HG02970 (cell line): Measurements from ENCODE around the gene TLL2.

Experiments
- ATAC-seq: cut with Tn5 transposase; IDR thresholded peaks from one replicate; pipeline ENCODE4 v1.9.1; 2021; ENCODE audit warnings: mild to moderate bottlenecking, moderate library complexity, moderate number of reproducible peaks; ENCODE audit not compliant: unreplicated experiment, low FRiP score

Gene TLL2

DNA sequence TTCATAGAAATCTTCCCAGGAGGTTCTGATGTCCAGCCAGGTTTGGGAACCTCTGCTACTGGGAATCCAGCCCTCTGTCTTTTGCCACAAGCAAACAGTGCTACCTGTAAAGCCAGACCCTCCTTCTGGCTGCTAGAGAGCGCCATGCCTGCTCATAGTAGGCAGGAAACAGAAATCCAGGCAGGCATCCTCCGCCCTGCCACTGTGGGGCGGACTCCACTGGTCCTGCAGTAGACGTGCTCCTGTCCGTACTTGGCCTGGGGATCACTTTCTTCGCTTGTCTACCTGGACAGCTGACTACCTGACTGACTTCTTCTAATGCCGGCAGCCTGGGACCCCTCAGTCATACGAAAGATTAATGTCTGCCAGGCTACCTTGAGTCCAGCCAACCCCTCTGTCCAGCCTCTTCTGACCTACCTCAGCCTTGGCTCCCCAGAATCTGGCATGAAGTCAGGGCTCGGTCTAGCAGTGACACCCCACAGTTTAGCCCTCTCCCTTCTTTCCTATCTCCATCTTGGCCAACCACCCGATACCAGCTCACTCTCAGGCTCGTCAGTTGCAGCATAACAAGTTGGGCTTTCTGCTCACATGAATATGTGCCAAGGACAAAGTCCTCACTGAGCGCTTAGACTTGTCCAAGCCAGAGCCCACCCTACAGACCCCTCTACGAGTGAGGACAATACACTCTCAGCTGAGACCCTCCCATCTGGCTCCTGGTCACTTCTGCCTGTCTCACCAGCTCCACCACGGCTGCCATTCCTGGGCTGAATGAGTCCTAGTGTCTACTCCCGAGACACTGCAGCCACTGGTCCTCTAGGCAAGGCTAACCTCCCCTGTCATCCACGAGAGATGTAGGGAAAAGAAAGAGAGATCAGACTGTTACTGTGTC is 111.1 kb downstream of the TLL2 start:
- no peak for ATAC-seq

DNA sequence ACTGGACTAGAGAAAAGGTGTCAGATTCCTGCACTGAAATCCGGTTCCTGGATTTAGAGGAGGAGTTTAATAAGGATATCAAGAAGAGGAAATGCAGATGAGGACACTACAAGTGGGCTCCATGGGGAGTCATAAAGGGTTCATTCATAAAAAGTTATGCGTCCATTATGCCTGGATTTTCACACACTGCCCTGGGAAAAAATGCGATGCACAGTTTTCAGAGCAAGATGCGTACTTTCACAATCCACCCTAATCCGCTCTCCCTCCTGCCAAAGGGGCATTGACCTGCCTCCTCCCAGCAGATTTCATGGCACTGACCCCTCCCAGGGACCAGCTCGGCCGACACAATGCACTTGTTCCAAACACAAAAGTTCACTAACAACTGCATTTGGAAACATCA is 112.7 kb downstream of the TLL2 start:
- ATAC-seq: no peak

DNA sequence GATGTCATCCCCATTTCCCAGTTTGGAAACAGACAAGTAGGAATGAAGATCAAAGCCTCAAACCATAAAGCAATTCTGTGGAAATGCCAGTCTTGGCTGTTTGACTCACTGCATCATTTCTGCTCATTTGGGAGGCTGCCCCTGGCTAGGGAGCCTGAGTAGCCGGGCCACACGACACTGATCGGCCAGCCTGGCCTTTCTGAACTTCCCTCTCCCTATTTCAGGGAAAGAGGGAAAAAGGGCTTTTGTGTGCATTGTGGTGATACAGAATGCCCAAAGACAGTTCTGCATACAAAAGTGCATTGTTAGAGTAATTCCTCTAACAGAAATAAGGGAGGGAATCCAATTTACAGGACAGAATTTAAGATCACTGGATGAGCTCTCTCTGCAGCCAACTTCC is 113.3 kb downstream of the TLL2 start:
- no peak for ATAC-seq

DNA sequence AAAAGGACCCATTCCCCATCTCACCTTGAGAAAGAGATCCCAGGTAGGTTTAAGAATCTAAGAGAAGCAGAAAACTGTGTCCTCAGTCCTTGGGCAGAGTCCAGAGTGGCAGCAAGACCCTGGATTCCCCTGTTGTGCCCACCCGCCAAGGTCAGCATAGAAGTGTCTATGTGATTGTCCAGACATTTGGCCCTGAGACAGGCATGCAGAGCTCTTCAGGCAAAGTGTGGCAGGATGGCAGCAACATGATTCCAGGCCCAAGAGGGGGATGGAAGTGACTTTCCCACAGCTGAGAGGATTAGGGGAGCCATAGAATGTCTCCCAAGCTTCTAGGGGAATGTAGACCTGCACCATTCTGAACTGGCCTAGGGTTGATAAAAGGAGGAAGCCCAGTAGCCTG is 115.8 kb downstream of the TLL2 start:
- ATAC-seq: no peak

DNA sequence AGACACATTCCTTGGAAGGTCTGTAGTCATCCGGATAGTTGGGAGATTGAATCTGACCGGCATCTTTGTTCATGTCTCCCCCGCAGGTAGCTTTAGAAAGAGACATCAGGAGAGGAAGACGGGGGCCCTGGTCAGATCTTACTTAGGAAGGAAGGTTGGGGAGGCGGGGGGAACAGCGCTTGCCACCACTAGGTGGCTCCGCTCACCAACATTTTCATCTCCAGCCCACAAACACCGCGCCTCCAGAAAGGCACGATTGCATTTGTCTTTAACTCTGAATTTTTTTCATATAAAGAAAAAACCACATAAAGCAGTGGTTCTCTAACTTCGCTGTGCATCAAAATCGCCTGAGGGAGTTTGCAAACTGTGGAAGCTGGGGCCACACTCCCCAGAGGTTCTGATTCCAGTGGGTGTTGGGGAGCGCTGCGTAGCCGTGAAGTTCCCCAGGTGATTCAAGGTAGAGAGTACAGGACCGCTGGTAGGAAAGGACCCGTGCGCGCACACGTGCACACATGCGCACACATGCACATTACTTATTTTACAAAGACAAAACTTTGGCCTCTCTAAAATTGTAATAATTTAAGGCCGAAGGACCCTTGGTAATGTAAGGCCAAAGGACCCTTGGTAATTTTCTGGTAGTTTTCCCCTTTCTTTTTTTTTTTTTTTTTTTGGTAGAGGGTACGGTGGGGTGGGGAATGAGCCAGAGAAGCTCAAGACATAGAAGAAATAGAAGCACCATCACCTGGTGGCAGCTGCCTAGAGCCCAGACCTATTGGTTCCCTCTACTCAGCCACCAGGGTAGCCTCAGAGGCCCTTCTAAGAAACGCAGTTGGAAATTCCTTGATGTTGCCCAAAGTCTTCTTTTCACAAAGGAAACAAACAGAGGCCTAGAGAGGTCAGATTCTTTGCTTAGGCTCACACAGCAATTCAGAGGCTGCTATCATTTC is 117.5 kb downstream of the TLL2 start:
- no peak for ATAC-seq

DNA sequence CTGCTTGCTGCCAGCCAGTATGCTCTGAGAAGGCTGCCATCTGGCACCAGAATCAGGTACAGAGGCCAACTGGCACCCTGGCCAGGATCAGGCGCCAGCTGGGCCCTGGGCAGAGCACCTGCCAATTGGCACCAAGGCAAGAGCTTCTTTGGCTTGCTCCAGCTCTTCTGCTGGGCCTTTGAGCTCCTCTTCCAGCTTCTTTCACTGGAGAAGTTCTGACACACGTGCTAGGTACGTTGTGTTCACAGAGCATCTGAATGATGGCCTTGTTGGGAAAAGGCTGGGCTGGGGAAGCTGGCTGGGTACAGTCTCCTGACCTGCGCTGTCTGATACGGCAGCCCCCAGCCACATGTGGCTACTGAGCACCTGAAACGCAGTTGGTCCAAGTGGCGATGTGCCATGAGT is 123.3 kb downstream of the TLL2 start:
- ATAC-seq: no peak

DNA sequence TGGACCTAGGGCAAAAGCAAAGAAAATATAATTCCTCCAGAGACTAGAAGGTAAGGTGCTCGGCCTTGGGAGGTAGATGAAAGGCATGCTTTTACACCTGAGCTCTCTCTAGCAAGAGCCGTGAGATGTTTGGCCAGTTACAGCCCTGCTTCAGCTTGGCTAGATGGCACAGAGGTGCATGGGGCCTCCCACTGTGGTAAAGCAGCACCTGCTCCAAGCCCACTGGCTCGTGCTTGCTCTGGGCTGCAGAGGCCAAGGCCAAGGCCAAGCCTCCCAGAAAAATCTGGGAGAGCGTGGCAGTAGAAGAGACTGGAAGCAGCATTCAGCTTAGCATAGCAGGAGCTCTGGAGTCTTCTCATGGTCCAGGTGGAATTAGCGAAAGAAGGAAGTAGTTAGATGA is 123.9 kb downstream of the TLL2 start:
- no peak for ATAC-seq

DNA sequence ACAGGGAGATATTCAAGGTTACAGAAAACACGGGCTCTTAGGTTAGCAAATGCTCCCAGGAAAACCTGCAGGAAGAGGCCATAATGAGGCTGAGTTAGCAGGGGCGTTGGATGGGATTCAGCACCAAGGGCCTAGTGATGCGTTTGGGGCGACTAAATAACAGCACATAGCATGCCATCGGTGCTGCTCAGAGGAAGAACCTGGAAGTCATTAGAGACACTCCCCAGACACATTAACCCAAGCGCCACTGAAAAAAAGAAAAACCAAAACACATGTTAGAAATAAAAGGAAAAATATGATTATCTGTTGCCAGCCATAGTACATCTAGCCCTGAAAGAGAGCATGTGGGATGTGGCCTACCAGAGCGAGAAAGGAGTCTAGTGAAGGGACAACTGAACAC is 126.1 kb downstream of the TLL2 start:
- ATAC-seq: no peak

DNA sequence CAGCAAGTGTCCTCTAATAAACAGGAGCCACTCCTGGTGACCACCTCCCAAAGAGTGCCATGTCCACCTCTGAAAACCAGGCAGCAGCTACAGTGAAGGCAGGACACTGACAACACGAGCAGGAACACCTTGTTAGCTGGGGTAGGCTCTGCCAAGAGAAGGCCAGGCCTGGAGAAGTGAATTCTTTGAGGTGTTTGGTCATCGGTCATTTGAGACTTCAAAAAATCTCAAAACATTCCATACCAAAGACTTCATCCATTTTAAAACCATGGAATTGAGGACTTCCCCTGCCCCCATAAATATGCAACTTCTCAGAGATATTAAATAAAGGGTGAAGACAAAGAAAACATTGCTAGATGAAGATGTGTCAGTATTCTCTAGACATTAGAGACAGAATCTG is 126.6 kb downstream of the TLL2 start:
- ATAC-seq: no peak

DNA sequence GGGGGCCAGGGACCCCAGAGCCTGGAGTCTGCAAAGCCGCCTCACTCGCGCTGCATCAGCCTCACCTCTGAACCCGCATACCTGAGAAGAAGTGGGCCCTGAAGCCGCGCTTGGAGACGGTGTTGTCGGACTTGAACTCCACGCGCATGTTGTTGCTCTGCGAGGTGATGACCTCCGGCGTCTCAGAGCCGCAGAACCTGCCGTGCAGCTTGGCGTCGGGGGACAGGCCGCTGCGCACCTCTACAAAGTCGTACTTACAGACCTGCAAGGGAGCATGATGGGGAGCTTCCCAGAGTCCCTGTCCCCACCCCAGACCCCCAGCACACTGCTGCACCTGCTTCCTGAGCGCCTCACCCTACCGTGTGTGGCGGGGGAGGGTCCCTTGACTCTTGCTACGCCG is 129.2 kb downstream of the TLL2 start:
- ATAC-seq: no peak

DNA sequence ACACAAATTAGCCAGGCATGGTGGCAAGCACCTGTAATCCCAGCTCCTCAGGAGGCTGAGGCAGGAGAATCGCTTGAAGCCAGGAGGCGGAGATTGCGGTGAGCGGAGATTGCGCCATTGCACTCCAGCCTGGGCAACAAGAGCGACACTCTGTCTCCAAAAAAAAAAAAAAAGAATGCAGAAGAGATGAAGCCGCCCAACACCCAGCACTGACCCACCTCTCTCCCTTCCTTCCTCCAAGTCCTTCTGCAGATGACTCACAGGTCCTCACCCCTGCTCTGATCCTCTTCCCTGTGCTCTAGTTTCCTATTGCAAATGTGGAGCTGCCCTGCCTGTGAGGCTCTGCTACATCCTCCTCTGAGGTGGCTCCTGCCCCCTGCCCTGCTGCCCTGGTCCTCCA is 132.9 kb downstream of the TLL2 start:
- ATAC-seq: no peak

DNA sequence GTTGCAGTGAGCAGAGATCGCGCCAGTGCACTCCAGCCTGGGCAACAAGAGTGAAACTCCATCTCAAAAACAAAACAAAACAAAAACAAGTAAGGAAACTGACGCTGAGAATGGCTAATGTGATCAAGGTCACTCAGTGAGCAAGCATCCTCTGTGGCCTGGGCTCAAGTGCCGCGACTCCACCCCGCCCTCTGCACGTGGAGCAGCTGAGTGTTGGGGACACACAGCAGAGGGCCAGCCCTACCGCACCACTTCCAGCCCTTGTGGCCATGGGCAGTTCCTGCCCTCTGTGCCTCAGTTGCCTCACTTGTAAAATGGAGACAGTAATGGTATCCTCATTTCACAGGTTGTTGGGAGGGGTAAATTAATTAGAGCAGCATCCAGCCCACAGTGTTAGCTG is 134.0 kb downstream of the TLL2 start:
- no peak for ATAC-seq

DNA sequence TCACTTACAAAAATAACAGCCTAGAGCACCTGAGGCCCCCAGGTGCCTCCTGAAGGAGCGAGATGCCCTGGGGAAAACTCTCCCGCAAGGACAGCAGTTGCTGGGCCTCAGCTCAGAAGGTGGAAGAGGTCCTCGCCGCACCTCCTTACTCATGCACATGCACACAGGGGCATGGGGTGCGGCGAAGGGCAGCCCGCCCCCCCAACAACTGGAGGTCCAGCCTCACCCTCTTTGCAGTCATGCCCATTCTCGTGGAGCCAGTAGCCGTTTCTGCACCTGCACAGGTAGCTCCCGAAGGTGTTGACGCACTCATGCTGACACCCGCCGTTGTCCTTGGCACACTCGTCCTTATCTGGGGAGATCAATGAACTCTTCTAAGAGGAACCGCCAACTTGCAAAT is 135.0 kb downstream of the TLL2 start:
- ATAC-seq: no peak

DNA sequence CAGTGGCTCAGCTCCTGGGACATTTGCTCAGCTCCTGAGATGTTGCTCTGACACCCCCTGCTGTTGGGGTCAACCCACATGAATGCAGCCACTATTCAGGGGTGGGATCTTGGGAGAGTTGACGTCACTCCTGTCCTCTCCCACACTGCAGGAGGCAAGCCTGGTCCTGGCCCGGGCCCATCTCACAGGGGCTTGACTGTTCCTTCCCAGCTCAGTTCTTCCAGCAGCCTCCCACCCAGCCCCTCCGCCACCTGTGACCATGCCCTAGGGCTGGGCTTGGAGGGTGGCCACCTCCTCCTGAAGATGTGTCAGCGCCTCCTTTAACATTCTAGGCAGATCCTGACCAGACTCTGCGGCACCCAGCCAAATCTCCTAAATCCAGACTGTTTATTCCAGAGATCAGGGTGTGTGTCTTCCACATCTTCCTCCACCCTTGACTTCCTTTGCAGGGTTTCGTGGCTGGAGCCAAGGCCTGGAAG is 135.9 kb downstream of the TLL2 start:
- no peak for ATAC-seq

DNA sequence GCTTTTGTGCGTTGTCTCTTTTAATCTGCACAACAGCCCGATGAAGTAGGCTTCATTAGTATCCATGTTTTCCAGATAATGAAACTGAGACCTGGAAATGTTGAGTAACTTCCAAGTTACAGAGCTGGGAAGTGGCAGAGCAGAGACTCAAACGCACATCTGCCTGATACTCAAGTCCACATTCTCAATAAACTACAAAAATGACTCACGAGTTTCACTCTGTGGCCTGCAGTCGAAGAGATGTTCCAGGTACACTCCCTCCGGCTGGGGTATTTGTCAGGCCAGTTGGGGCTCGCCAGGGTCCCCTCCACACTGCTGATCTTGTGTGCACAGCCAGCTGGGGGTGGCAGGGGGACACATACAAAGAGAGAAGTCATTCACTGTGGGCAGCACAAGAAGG is 137.2 kb downstream of the TLL2 start:
- no peak for ATAC-seq

DNA sequence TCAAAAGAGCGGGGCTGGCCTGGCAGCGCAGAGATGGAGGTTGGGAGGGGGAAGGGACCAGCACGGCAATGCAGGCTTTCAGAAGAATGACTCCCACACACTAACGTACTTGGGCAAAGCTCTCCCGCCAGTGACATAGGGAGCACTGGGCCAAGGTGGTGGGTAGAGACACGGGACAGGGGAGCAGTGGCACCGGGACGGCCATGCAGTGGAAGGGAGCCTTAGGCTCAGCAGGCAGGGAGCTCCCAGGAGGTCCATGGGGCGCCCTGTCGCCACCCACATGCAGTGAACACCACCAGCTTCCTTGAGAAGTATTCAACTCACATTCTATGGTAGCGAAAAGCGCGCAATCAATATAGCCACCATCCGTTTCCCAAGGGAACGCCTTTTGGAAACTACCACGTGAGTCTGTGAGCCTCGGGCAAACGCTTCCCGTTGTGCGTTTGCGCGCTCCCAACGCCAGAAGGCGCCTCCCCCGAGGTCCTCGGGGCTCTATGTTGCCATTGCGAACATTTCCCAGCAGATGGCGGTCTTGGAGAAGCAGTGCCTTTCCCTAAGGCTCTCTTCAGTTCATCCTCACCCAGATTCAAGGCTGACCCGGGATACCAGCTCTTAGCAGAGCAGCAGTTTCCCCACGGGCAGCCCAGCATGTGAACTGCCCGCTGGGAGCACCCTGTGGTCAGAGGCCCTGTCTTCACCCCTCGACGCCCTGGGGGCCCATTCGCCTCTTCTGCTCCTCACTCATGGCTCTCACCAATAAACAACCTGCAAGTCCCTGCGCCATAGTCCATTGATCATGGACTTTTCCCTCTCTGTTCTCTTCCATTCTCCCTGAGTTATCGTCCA is 138.5 kb downstream of the TLL2 start:
- ATAC-seq: peak; percentile 57

DNA sequence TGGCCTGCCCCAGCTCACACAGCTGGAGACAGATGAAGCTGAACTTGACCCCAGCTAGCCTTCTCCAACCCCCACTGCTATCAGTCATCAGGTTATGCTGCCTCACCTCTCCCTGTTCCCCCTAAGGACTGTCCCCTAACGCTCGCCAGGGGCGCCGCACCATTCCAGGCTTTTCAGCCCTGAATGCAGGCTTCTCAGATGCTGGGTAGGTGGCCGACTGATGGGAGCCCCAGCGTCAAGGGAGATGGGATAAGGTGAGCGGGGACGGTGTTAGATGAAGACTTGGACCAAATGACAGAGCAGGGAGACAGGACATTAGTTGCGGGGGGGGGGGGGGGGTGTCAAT is 139.1 kb downstream of the TLL2 start:
- ATAC-seq: no peak

DNA sequence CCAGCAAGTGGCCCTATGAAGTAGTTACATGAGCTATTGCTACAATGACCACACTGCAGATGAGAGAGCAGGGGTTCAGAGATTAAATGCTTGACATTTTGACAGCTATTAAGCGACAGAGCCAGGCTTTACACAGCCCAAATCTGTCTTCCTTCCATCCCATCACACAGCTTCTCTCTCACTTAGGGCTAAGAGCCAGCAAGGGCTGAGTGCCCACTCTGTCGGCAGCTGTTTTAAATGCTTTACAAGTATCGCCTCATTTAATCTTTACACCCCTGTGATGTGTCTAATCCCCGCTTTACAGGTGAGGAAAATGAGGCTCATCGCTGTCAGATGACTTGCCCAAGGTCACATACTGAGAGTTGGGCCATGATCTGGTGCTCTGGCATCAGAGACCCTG is 139.7 kb downstream of the TLL2 start:
- ATAC-seq: no peak

DNA sequence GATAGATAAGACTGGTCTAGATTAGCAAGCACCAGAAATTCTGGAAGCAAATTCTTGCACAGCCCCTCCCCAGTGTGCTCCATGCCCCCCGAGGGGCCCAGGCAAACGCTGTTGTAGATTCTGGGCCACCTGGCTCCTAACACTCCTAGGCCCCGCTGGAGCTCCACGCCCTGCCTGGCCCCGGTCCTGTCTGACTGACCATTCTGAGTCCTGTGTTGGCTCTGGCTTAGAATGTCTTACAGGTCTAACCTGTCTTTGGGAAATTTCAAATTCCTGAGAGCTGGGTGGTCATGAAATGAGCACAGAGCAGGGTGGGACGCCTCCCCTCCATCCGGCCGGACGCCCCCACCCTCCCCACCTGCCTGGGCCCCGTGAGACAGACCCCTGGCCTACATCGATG is 142.4 kb downstream of the TLL2 start:
- ATAC-seq: no peak

DNA sequence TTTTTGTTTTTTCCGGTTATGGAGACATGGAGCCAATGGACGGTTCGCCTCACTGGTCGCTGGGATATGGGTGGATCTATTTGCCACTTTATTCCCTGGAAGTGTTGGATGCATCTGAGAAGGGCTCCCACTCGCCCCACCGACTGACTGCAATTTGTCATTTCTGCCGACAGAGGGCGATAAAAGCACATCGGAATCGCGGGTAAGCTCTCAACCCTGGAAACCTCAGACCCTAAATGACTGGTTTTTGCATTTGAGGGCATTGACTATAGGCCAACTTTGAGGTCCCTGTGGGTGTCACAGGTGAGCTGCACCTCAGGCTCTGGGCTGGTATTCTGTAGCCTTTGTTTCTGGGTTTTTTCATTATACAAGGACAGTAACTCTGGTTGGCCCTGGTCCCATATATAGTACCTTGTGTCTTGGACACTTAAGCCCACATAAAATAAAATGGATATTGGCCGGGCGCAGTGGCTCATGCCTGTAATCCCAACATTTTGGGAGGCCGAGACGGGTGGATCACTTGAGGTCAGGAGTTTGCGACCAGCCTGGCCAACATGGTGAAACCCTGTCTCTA is 143.1 kb downstream of the TLL2 start:
- ATAC-seq: no peak
